NCI-H2029 (cell line): Measurements from ENCODE around the gene RBMY1F.
"Not testable (repeated sequence)": the region's sequence is repeated elsewhere in the genome, so short reads cannot be mapped to it uniquely, and the experiment has no call there.

Source experiments
- DNase-seq: peaks from one replicate; lab custom pipeline; 2025; lab: John Stamatoyannopoulos, UW

RBMY1F gene

GRCh38 chrY:22182823-22183222, at the start of gene RBMY1F:
RBMY1F (minus strand) TSS chrY:22182923; CDS start chrY:22180969, 1,954 bp downstream.
- DNase-seq = not testable (repeated sequence)

GRCh38 chrY:22151144-22151543, 31.6 kb downstream of the RBMY1F start:
- DNase-seq = not testable (repeated sequence)

GRCh38 chrY:22141011-22141695, 41.6 kb downstream of the RBMY1F start:
- not testable (repeated sequence) for DNase-seq

GRCh38 chrY:22134719-22135118, 48.0 kb downstream of the RBMY1F start:
- DNase-seq = not testable (repeated sequence)

GRCh38 chrY:22130494-22130893, 52.2 kb downstream of the RBMY1F start:
- not testable (repeated sequence) for DNase-seq
